IMR-90 (cell line): ENCODE data around the gene ETFRF1. TPM values are rescaled to one million over a fixed set of nuclear protein-coding genes. Genes with fewer than 3 reads are reported as not detected.

Experiments used
- ATAC-seq: fragments of 200-7000 bp; cut with Tn5 transposase; 2 replicates; pipeline ENCODE4 v1.9.1; 2020; ENCODE audit warnings: low read depth, mild to moderate bottlenecking, moderate library complexity
- BruUV-seq: library from RNA; stranded (reverse); fragments of 400-500 nt; replicated peaks from 2 replicates; lab custom pipeline; 2021; lab: Mats Ljungman, UMichigan
- CTCF ChIA-PET: fragments of 300-600 bp; formaldehyde crosslinking; extraction: SDS; loops from one replicate; lab custom pipeline; 2021; ENCODE audit warnings: antibody characterized with exemption; lab: Yijun Ruan, JAX
- POLR2A ChIA-PET: fragments of 300-600 bp; sonication (Branson Sonifier 250); formaldehyde crosslinking; loops from one replicate; lab custom pipeline; 2022; ENCODE audit warnings: antibody characterized with exemption; ENCODE audit not compliant: unreplicated experiment; lab: Charles Lee
- DNase-seq: peaks from one replicate; pipeline ENCODE4 v3.0.0; 2013
- H2AFZ ChIP-seq: replicated peaks from 2 replicates; pipeline ENCODE3; 2013; ENCODE audit warnings: low read length, mild to moderate bottlenecking; ENCODE audit not compliant: poor library complexity
- H2AK5ac ChIP-seq: 2 replicates; pipeline ENCODE4 v1.6.1; 2013; ENCODE audit warnings: low read depth, low read length, inconsistent platforms
- H2AK9ac ChIP-seq: replicated peaks from 2 replicates; pipeline ENCODE3; 2013; ENCODE audit warnings: mild to moderate bottlenecking, low read depth, low read length, moderate library complexity; ENCODE audit not compliant: poor library complexity
- H2BK120ac ChIP-seq: 2 replicates; pipeline ENCODE4 v1.6.1; 2013; ENCODE audit warnings: low read depth, low read length, inconsistent platforms
- H2BK15ac ChIP-seq: 3 replicates; pipeline ENCODE4 v1.6.1; 2013; ENCODE audit warnings: low read depth, low read length, inconsistent platforms
- H2BK20ac ChIP-seq: 2 replicates; pipeline ENCODE4 v1.6.1; 2013; ENCODE audit warnings: low read depth, mild to moderate bottlenecking, inconsistent platforms, low read length, moderate library complexity
- H2BK5ac ChIP-seq: 2 replicates; pipeline ENCODE4 v1.6.1; 2013; ENCODE audit warnings: mild to moderate bottlenecking, low read depth, low read length, inconsistent platforms; ENCODE audit not compliant: poor library complexity, severe bottlenecking
- H3K14ac ChIP-seq: replicated peaks from 2 replicates; pipeline ENCODE4 v1.6.1; 2013; ENCODE audit warnings: low read depth, low read length, inconsistent platforms
- H3K18ac ChIP-seq: 2 replicates; pipeline ENCODE4 v1.6.1; 2013; ENCODE audit warnings: low read depth, low read length, control low read depth
- H3K23ac ChIP-seq: 2 replicates; pipeline ENCODE4 v1.6.1; 2013; ENCODE audit warnings: low read depth, low read length, inconsistent platforms
- H3K27ac ChIP-seq: 2 replicates; pipeline ENCODE4 v1.5.1; 2013; ENCODE audit warnings: mild to moderate bottlenecking, control low read depth, low read length; ENCODE audit not compliant: insufficient read depth
- H3K27me3 ChIP-seq: 2 replicates; pipeline ENCODE4 v1.6.1; 2013; ENCODE audit warnings: low read length; ENCODE audit not compliant: control insufficient read depth, insufficient read depth
- H3K36me3 ChIP-seq: 2 replicates; pipeline ENCODE4 v1.6.1; 2013; ENCODE audit warnings: low read length, mixed read lengths; ENCODE audit not compliant: control insufficient read depth, insufficient read depth
- H3K4ac ChIP-seq: 2 replicates; pipeline ENCODE4 v1.6.1; 2013; ENCODE audit warnings: low read depth, low read length, inconsistent platforms
- H3K4me1 ChIP-seq: 2 replicates; pipeline ENCODE4 v1.6.1; 2013; ENCODE audit warnings: low read length, mixed read lengths; ENCODE audit not compliant: control insufficient read depth, insufficient read depth
- H3K4me2 ChIP-seq: 2 replicates; pipeline ENCODE4 v1.6.1; 2013; ENCODE audit warnings: low read depth, mild to moderate bottlenecking, control low read depth, low read length, moderate library complexity
- H3K4me3 ChIP-seq: 2 replicates; pipeline ENCODE4 v1.5.1; 2013; ENCODE audit warnings: low read depth, mild to moderate bottlenecking, control low read depth, low read length, moderate library complexity; ENCODE audit not compliant: insufficient read depth
- H3K56ac ChIP-seq: 2 replicates; pipeline ENCODE4 v1.6.1; 2013; ENCODE audit warnings: low read length, inconsistent platforms; ENCODE audit not compliant: insufficient read depth; ENCODE audit errors: extremely low read depth
- H3K79me1 ChIP-seq, 2 experiments: 2 replicates each; pipeline ENCODE4 v1.6.1; 2013; ENCODE audit warnings: low read length in 2 of 2, inconsistent platforms in 1 of 2, low read depth in 1 of 2
- H3K9ac ChIP-seq: 2 replicates; pipeline ENCODE4 v1.6.1; 2013; ENCODE audit warnings: low read depth, low read length, control low read depth
- H3K9me1 ChIP-seq: 2 replicates; pipeline ENCODE4 v1.6.1; 2013; ENCODE audit warnings: low read length, inconsistent platforms; ENCODE audit not compliant: insufficient read depth
- H3K9me3 ChIP-seq: 2 replicates; pipeline ENCODE4 v1.6.1; 2013; ENCODE audit warnings: low read length; ENCODE audit not compliant: control insufficient read depth, insufficient read depth
- H4K20me1 ChIP-seq: 2 replicates; pipeline ENCODE4 v1.6.1; 2013; ENCODE audit warnings: low read length, inconsistent platforms; ENCODE audit not compliant: insufficient read depth
- H4K5ac ChIP-seq: 2 replicates; pipeline ENCODE4 v1.6.1; 2013; ENCODE audit warnings: mild to moderate bottlenecking, low read depth, low read length, control low read depth
- H4K8ac ChIP-seq, 2 experiments: 2 replicates each; pipeline ENCODE4 v1.6.1; 2013; ENCODE audit warnings: low read depth in 2 of 2, low read length in 2 of 2, control low read depth in 1 of 2, inconsistent platforms in 1 of 2
- H4K91ac ChIP-seq: 2 replicates; pipeline ENCODE4 v1.6.1; 2013; ENCODE audit warnings: low read depth, low read length, inconsistent platforms; ENCODE audit not compliant: insufficient read depth
- BHLHE40 ChIP-seq: fragments of 150-350 bp; IDR thresholded peaks from 2 replicates; pipeline ENCODE4 v1.6.1; 2016; ENCODE audit warnings: mild to moderate bottlenecking, low read depth, low read length
- CEBPB ChIP-seq: IDR thresholded peaks from 2 replicates; pipeline ENCODE4 v1.6.1; 2012; ENCODE audit warnings: low read depth, low read length, improper control_type of control experiment
- CHD1 ChIP-seq: IDR thresholded peaks from 2 replicates; pipeline ENCODE4 v1.6.1; 2012; ENCODE audit warnings: low read depth, low read length, improper control_type of control experiment
- ELK1 ChIP-seq: fragments of 150-350 bp; IDR thresholded peaks from 2 replicates; pipeline ENCODE4 v1.6.1; 2016; ENCODE audit warnings: low read depth, mild to moderate bottlenecking, low read length, moderate library complexity, borderline replicate concordance
- FOS ChIP-seq: fragments of 150-350 bp; IDR thresholded peaks from 2 replicates; pipeline ENCODE4 v1.6.1; 2016; ENCODE audit warnings: low read depth, low read length
- MAZ ChIP-seq: IDR thresholded peaks from 2 replicates; pipeline ENCODE4 v1.6.1; 2012; ENCODE audit warnings: low read depth, mild to moderate bottlenecking, low read length, improper control_type of control experiment, moderate library complexity, borderline replicate concordance
- MXI1 ChIP-seq: IDR thresholded peaks from 2 replicates; pipeline ENCODE4 v1.6.1; 2012; ENCODE audit warnings: low read depth, mild to moderate bottlenecking, low read length, moderate library complexity, borderline replicate concordance
- NFE2L2 ChIP-seq: fragments of 150-350 bp; IDR thresholded peaks from 2 replicates; pipeline ENCODE4 v1.6.1; 2016; ENCODE audit warnings: low read depth, mild to moderate bottlenecking, low read length
- POLR2A ChIP-seq: IDR thresholded peaks from 2 replicates; pipeline ENCODE4 v1.6.1; 2012; ENCODE audit warnings: mild to moderate bottlenecking, low read depth, low read length
- RAD21 ChIP-seq: IDR thresholded peaks from 2 replicates; pipeline ENCODE4 v1.6.1; 2012; ENCODE audit warnings: low read length, improper control_type of control experiment
- RFX5 ChIP-seq: IDR thresholded peaks from 2 replicates; pipeline ENCODE4 v1.8.0; 2012; ENCODE audit warnings: low read depth, mild to moderate bottlenecking, low read length, moderate library complexity
- SMC3 ChIP-seq: fragments of 150-350 bp; IDR thresholded peaks from 2 replicates; pipeline ENCODE4 v1.6.1; 2016; ENCODE audit warnings: low read depth, mild to moderate bottlenecking, antibody characterized with exemption, low read length, moderate library complexity
- USF2 ChIP-seq: fragments of 150-350 bp; IDR thresholded peaks from 2 replicates; pipeline ENCODE4 v1.6.1; 2017; ENCODE audit warnings: mild to moderate bottlenecking, antibody characterized with exemption, low read length, low read depth
- WGBS, 2 experiments: methylation state at CpG; one replicate each; pipeline versions ENCODE4 v1.1.5 to v1.1.7; 2013; ENCODE audit warnings: missing lambda C conversion rate in 2 of 2; ENCODE audit not compliant: insufficient read length in 1 of 2; ENCODE audit errors: extremely low coverage in 2 of 2; 5-methylcytosine and 5-hydroxymethylcytosine counted together
- dilution Hi-C: fragments of 300-500 bp; cut with HindIII; formaldehyde crosslinking; loops from one replicate; pipeline ENCODE4 v1.14.3; 2018; ENCODE audit warnings: low sequenced_read_pairs; ENCODE audit not compliant: unreplicated experiment
- in situ Hi-C: fragments of 300-500 bp; cut with MboI; formaldehyde crosslinking; loops from 3 replicates; pipeline ENCODE4 v1.14.3; 2019; ENCODE audit warnings: low sequenced_read_pairs, inconsistent platforms, mixed read lengths
- intact Hi-C: fragments of 100-400 bp; cut with micrococcal nuclease; formaldehyde crosslinking; loops from 2 replicates; pipeline ENCODE4 v1.10.0; 2022
- polyA plus RNA-seq, 3 experiments: library from polyadenylated mRNA; depleted of rRNA; stranded (reverse); fragments of >200 nt; gene quantifications; 2 replicates each; pipeline ENCODE4 v1.2.3, GENCODE V29; 2012; ENCODE audit warnings: low replicate concordance in 1 of 3
- total RNA-seq: library from RNA; depleted of rRNA; stranded (reverse); fragments of >200 nt; gene quantifications from 2 replicates; pipeline ENCODE4 v1.2.3, GENCODE V29; 2012
- TF ChIP-seq, protein P1 (sequence below): conservative IDR thresholded peaks from 2 replicates; pipeline ENCODE4 v1.5.1; 2012; ENCODE audit warnings: mild to moderate bottlenecking, low read depth, low read length, improper control_type of control experiment

Gene ETFRF1
- total and polyA plus RNA-seq, 2 of the 4 experiments (the other 2 are of a cell fraction): 8.6 to 14.4 TPM

DNA sequence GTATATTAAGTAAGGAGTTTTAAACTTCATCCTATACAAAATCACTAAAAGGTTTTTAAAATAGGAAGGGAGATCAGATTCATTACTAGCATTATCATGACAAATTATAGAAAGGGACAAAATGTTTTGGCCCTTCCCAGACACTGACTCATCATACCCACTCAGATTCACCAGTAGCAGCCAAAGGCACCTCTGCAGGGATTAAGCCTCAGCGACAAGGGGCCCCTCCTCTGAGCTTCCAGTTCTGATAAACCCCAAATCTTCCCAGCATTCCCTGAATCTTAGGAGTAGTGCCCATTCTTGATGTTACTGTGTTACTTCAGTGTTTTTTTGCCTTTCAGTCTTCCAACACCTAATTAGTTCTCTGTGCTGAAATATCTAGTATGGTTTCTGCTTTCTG, 41.2 kb downstream of the ETFRF1 start:
- Histone ChIP-seq H3K27ac (no peak overlapping the region), H2BK120ac (no peak overlapping the region), H3K36me3 (peaks cover 8% of the 10 kb centered on the region), H2BK15ac (no peak overlapping the region), H2BK5ac (peak overlapping the region; percentile 46), H3K9me3 (no peaks in the 10 kb centered on the region), H3K4me2 (peak overlapping the region; percentile 20; the same call in 1 of the 2 replicates), H3K9me1 (peaks cover 20% of the 10 kb centered on the region), H3K27me3 (no peaks in the 10 kb centered on the region), H3K18ac (no peak overlapping the region), H3K79me1 (peaks cover 36 to 73% of the 10 kb centered on the region in 2 experiments), H3K23ac (peak overlapping the region; percentile 71; the same call in 1 of the 2 replicates), H3K9ac (no peak overlapping the region), H3K14ac (peak overlapping the region; percentile 78), H4K91ac (no peak overlapping the region), H3K4me3 (no peak overlapping the region), H3K4ac (peak overlapping the region; percentile 30; the same call in 1 of the 2 replicates), H4K5ac (no peak overlapping the region), H3K4me1 (peaks cover 8% of the 10 kb centered on the region), H2AK9ac (no peak overlapping the region), H2AFZ (no peak overlapping the region), H2BK20ac (peak overlapping the region; percentile 49), H3K56ac (no peak overlapping the region), H4K8ac (0 out of 4 replicates have a peak overlapping the region, but pooled peaks of 1 of the 2 experiments have one; percentile 5), H2AK5ac (no peak overlapping the region), H4K20me1 (peaks cover 28% of the 10 kb centered on the region)
- dilution Hi-C loops (no loop called here), intact Hi-C loops (no loop called here), in situ Hi-C loops (loop anchor here (25.0 kb wide), 1 partner anchor 801 kb away; no protein-coding TSS in a partner anchor)
- BruUV-seq: no TSS peak
- ATAC-seq (peak; percentile 75), DNase-seq (peak; percentile 36)
- no peak for TF ChIP-seq FOS
- TF ChIP-seq, protein P1, sequence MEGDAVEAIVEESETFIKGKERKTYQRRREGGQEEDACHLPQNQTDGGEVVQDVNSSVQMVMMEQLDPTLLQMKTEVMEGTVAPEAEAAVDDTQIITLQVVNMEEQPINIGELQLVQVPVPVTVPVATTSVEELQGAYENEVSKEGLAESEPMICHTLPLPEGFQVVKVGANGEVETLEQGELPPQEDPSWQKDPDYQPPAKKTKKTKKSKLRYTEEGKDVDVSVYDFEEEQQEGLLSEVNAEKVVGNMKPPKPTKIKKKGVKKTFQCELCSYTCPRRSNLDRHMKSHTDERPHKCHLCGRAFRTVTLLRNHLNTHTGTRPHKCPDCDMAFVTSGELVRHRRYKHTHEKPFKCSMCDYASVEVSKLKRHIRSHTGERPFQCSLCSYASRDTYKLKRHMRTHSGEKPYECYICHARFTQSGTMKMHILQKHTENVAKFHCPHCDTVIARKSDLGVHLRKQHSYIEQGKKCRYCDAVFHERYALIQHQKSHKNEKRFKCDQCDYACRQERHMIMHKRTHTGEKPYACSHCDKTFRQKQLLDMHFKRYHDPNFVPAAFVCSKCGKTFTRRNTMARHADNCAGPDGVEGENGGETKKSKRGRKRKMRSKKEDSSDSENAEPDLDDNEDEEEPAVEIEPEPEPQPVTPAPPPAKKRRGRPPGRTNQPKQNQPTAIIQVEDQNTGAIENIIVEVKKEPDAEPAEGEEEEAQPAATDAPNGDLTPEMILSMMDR: no peak
- no peak for TF ChIP-seq MAZ
- no peak for TF ChIP-seq MXI1
- TF ChIP-seq SMC3: no peak
- TF ChIP-seq BHLHE40: no peak
- TF ChIP-seq NFE2L2: no peak
- TF ChIP-seq CEBPB: no peak
- no peak for TF ChIP-seq POLR2A
- TF ChIP-seq USF2: no peak
- no peak for TF ChIP-seq RFX5
- TF ChIP-seq RAD21: no peak
- TF ChIP-seq ELK1: no peak
- no peak for TF ChIP-seq CHD1
- WGBS, 2 experiments: no CpG with 5 or more reads among the region's 1 CpG
- ChIA-PET CTCF (interaction anchor here (1.1 kb wide), 1 partner anchor 25 kb away, joined by 3 read pairs; no protein-coding TSS in a partner anchor), POLR2A (no interaction called here)
